Activated CD8-positive, alpha-beta memory T cell treated with anti-CD3 and anti-CD28 coated beads for 4 hours (primary cell): ENCODE results near the gene PLCB1.

Experiments used
- DNase-seq, 2 donors: peaks; one replicate each; pipeline ENCODE4 v3.0.0-alpha.2; 2020; ENCODE audit warnings: low read depth in 2 of 2

Gene PLCB1

GRCh38 chr20:8246153-8246552, 114.1 kb downstream of the PLCB1 start:
- no peak for DNase-seq

GRCh38 chr20:8246716-8247115, 114.7 kb downstream of the PLCB1 start:
- DNase-seq, result no peak

- no peak for DNase-seq
Measured at GRCh38 chr20:8248051-8248450, 116.0 kb downstream of the PLCB1 start.

GRCh38 chr20:8249634-8250033, 117.6 kb downstream of the PLCB1 start:
- no peak for DNase-seq

- DNase-seq, result no peak
Measured at GRCh38 chr20:8250539-8251200, 118.6 kb downstream of the PLCB1 start.

GRCh38 chr20:8251201-8251575, 119.1 kb downstream of the PLCB1 start:
- DNase-seq, result no peak

- DNase-seq, result no peak
Measured at GRCh38 chr20:8254911-8255582, 123.0 kb downstream of the PLCB1 start.

- DNase-seq, result no peak
Measured at GRCh38 chr20:8255945-8256632, 124.0 kb downstream of the PLCB1 start.

- DNase-seq, result no peak
Measured at GRCh38 chr20:8260837-8261251, 128.8 kb downstream of the PLCB1 start.

GRCh38 chr20:8262721-8263120, 130.7 kb downstream of the PLCB1 start:
- no peak for DNase-seq

GRCh38 chr20:8265588-8265987, 133.5 kb downstream of the PLCB1 start:
- DNase-seq, result no peak

GRCh38 chr20:8267009-8267408, 134.9 kb downstream of the PLCB1 start:
- DNase-seq, result no peak

GRCh38 chr20:8271727-8272126, 139.7 kb downstream of the PLCB1 start:
- no peak for DNase-seq

- no peak for DNase-seq
Measured at GRCh38 chr20:8272766-8273165, 140.7 kb downstream of the PLCB1 start.

- DNase-seq, result no peak
Measured at GRCh38 chr20:8284902-8285301, 152.8 kb downstream of the PLCB1 start.

GRCh38 chr20:8287340-8287739, 155.3 kb downstream of the PLCB1 start:
- DNase-seq, result no peak

- DNase-seq, result no peak
Measured at GRCh38 chr20:8291200-8291599, 159.1 kb downstream of the PLCB1 start.

GRCh38 chr20:8291873-8292272, 159.8 kb downstream of the PLCB1 start:
- no peak for DNase-seq

GRCh38 chr20:8292793-8293192, 160.7 kb downstream of the PLCB1 start:
- DNase-seq, result no peak

- DNase-seq, result no peak
Measured at GRCh38 chr20:8293750-8294149, 161.7 kb downstream of the PLCB1 start.

- DNase-seq, result no peak
Measured at GRCh38 chr20:8296536-8296935, 164.5 kb downstream of the PLCB1 start.

- no peak for DNase-seq
Measured at GRCh38 chr20:8298426-8299043, 166.5 kb downstream of the PLCB1 start.

- no peak for DNase-seq
Measured at GRCh38 chr20:8299921-8300320, 167.9 kb downstream of the PLCB1 start.
